WERI-Rb-1 (cell line): Measurements from ENCODE around the gene ABO.
"Not testable (repeated sequence)": the region's sequence is repeated elsewhere in the genome, so short reads cannot be mapped to it uniquely, and the experiment has no call there.

Experiments
- DNase-seq: peaks from one replicate; pipeline ENCODE4 v3.0.0-alpha.2; 2020
- H3K27ac ChIP-seq: fragments of 250-450 bp; sonication (Bioruptor Pico); 2 replicates; pipeline ENCODE4 v1.5.1; 2020; ENCODE audit warnings: mild to moderate bottlenecking, moderate library complexity
- H3K27me3 ChIP-seq: fragments of 250-450 bp; sonication (Bioruptor Pico); 2 replicates; pipeline ENCODE4 v1.5.1; 2021; ENCODE audit warnings: mild to moderate bottlenecking, low read depth, moderate library complexity; ENCODE audit not compliant: insufficient read depth, severe bottlenecking
- H3K36me3 ChIP-seq: fragments of 250-450 bp; sonication (Bioruptor Pico); 2 replicates; pipeline ENCODE4 v1.5.1; 2020; ENCODE audit warnings: mild to moderate bottlenecking, moderate library complexity
- H3K4me3 ChIP-seq: 2 replicates; pipeline ENCODE4 v1.5.1; 2011; ENCODE audit warnings: low read depth, mild to moderate bottlenecking, control low read depth, low read length
- H3K9me3 ChIP-seq: fragments of 250-450 bp; sonication (Bioruptor Pico); 2 replicates; pipeline ENCODE4 v1.5.1; 2021; ENCODE audit warnings: mild to moderate bottlenecking, moderate library complexity; ENCODE audit not compliant: severe bottlenecking
- CTCF ChIP-seq: IDR thresholded peaks from 2 replicates; pipeline ENCODE4 v1.5.1; 2011; ENCODE audit warnings: low read depth, mild to moderate bottlenecking, control low read depth, inconsistent platforms, low read length

Gene ABO

GRCh38 chr9:133205996-133206931 is 68.7 kb downstream of the ABO start:
- no peaks in the 10 kb centered on the region for H3K9me3 ChIP-seq
- no peak for DNase-seq
- H3K4me3 ChIP-seq = no peak overlapping the region
- H3K36me3 ChIP-seq = no peaks in the 10 kb centered on the region
- no peak for TF ChIP-seq CTCF
- peaks cover 3% of the 10 kb centered on the region for H3K27me3 ChIP-seq
- no peak overlapping the region for H3K27ac ChIP-seq

- not testable (repeated sequence) for H3K36me3 ChIP-seq, DNase-seq, H3K27ac ChIP-seq, H3K9me3 ChIP-seq, H3K4me3 ChIP-seq, H3K27me3 ChIP-seq
Observed at GRCh38 chr9:133205481-133205887, 69.5 kb downstream of the ABO start.
